Measurements from ENCODE around the gene CELF1.
A peak's percentile ranks its signal among the peaks of the same experiment; 100 is the strongest.

Gene CELF1

GRCh38 chr11:47447906-47448305 is 105.0 kb downstream of the CELF1 start:
- no peak for DNase-seq (ENCODE audit: low spot score)

- no peak for DNase-seq (ENCODE audit: low spot score)
These were observed 106.1 kb downstream of the CELF1 start for GRCh38 chr11:47446833-47447232.

- DNase-seq (ENCODE audit: low spot score), result no peak
These were observed 107.1 kb downstream of the CELF1 start for GRCh38 chr11:47445840-47446239.

GRCh38 chr11:47443817-47444216 is 109.1 kb downstream of the CELF1 start:
- no peak for DNase-seq (ENCODE audit: low spot score)

GRCh38 chr11:47443028-47443700 is 109.8 kb downstream of the CELF1 start:
- DNase-seq (ENCODE audit: low spot score), result no peak

- DNase-seq (ENCODE audit: low spot score), result no peak
These were observed 110.4 kb downstream of the CELF1 start for GRCh38 chr11:47442514-47442913.

- no peak for DNase-seq (ENCODE audit: low spot score)
These were observed 111.5 kb downstream of the CELF1 start for GRCh38 chr11:47441421-47441820.

- DNase-seq (ENCODE audit: low spot score), result no peak
These were observed 112.9 kb downstream of the CELF1 start for GRCh38 chr11:47440054-47440476.

GRCh38 chr11:47438721-47439120 is 114.2 kb downstream of the CELF1 start:
- no peak for DNase-seq (ENCODE audit: low spot score)

GRCh38 chr11:47437746-47438418 is 115.0 kb downstream of the CELF1 start:
- no peak for DNase-seq (ENCODE audit: low spot score)

- DNase-seq (ENCODE audit: low spot score), result no peak
These were observed 115.7 kb downstream of the CELF1 start for GRCh38 chr11:47437218-47437745.

- DNase-seq (ENCODE audit: low spot score), result no peak
These were observed 116.2 kb downstream of the CELF1 start for GRCh38 chr11:47436726-47437125.

GRCh38 chr11:47435687-47436086 is 117.2 kb downstream of the CELF1 start:
- no peak for DNase-seq (ENCODE audit: low spot score)

GRCh38 chr11:47434011-47434786 is 118.7 kb downstream of the CELF1 start:
- no peak for DNase-seq (ENCODE audit: low spot score)

- DNase-seq (ENCODE audit: low spot score), result no peak
These were observed 119.8 kb downstream of the CELF1 start for GRCh38 chr11:47433157-47433556.

GRCh38 chr11:47431356-47432083 is 121.4 kb downstream of the CELF1 start:
- DNase-seq (ENCODE audit: low spot score), result no peak

GRCh38 chr11:47430524-47430923 is 122.4 kb downstream of the CELF1 start:
- no peak for DNase-seq (ENCODE audit: low spot score)

- DNase-seq (ENCODE audit: low spot score), result peak; percentile 95
These were observed 126.6 kb downstream of the CELF1 start, which contains the start of gene PSMC3 for GRCh38 chr11:47426062-47426956. PSMC3 (minus strand) TSS chr11:47426439; CDS start chr11:47426279, 160 bp downstream.

GRCh38 chr11:47425611-47426010 is 127.3 kb downstream of the CELF1 start:
- DNase-seq (ENCODE audit: low spot score), result no peak

GRCh38 chr11:47418454-47419259 is 134.3 kb downstream of the CELF1 start:
- no peak for DNase-seq (ENCODE audit: low spot score)

Measured in germinal center (tissue), 1 donor.